Upper lobe of right lung (tissue), 1 donor: ENCODE data around the gene ZNF565. TPM values are rescaled to one million over a fixed set of nuclear protein-coding genes. Genes with fewer than 3 reads are reported as not detected.
A peak's percentile ranks its signal among the peaks of the same experiment; 100 is the strongest.
"Not testable (repeated sequence)": the region's sequence is repeated elsewhere in the genome, so short reads cannot be mapped to it uniquely, and the experiment has no call there.

Source experiments
- ATAC-seq: fragments of 200-7000 bp; cut with Tn5 transposase; one replicate; pipeline ENCODE4 v1.9.1; 2020; ENCODE audit warnings: mild to moderate bottlenecking, moderate library complexity
- DNase-seq: peaks from one replicate; pipeline ENCODE4 v3.0.0-alpha.2; 2020
- H3K27ac ChIP-seq: fragments of 200-600 bp; one replicate; pipeline ENCODE4 v1.8.0; 2022
- H3K27me3 ChIP-seq: fragments of 200-600 bp; one replicate; pipeline ENCODE4 v1.8.0; 2022; ENCODE audit warnings: mild to moderate bottlenecking
- H3K36me3 ChIP-seq: fragments of 200-600 bp; one replicate; pipeline ENCODE4 v1.8.0; 2022
- H3K4me1 ChIP-seq: fragments of 200-600 bp; one replicate; pipeline ENCODE4 v1.8.0; 2022
- H3K4me3 ChIP-seq: fragments of 200-600 bp; one replicate; pipeline ENCODE4 v1.8.0; 2022; ENCODE audit warnings: mild to moderate bottlenecking
- H3K9me3 ChIP-seq: fragments of 200-600 bp; one replicate; pipeline ENCODE4 v1.8.0; 2022
- intact Hi-C: fragments of 100-400 bp; cut with DNase I; formaldehyde crosslinking; loops from one replicate; pipeline ENCODE4 v1.11.0; 2022
- total RNA-seq: library from RNA; stranded (reverse); fragmentation: NEBNext Ultra II Directional; extraction: Animal tissue kit (Norgen Biotek cat#: 25700); gene quantifications from one replicate; pipeline ENCODE4 v1.2.1, GENCODE V29; 2021
- TF ChIP-seq, protein P1 (sequence below): fragments of 200-600 bp; IDR thresholded peaks from one replicate; pipeline ENCODE4 v1.8.0; 2022; ENCODE audit warnings: antibody characterized with exemption
- donor health status: DM: no; HTN: yes; CAD: no; lungs with severe emphysema.

The ZNF565 gene
- total RNA-seq, 1 donor from 2014 or later = 6.4 TPM

DNA sequence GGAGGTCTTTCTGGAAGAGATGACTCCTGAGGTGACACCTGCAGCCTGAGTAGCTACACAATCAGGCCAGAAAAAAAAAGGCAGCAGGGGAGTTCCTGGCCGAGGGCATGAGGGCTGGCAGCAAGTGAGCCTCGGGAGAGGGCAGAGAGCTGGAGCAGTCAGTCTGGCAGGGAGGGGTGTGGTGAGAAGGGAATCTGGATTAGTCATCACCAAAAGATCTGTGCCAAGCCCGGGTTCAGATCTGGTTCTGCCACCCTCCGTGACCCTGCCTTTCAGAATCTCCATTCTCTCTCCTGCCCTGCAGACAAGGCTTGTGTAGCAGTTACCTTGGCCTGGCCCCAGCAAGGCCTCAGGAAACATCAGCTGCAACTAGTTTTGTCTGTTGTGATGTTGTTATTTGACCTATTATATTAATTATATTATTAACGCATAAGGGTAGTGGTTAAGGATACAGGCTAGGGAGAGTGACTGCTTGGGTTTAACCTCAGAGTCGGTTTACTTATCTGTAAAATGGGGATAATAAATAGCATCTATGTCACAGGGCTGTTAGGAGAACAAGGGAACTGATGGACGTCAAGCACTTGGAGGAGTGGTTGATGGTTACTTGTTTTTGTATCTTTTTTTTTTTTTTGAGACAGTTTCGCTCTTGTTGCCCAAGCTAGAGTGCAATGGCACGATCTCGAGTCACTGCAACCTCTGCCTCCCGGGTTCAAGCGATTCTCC lies 77.3 kb downstream of the ZNF565 start:
- H3K9me3 ChIP-seq = no peaks in the 10 kb centered on the region
- H3K36me3 ChIP-seq = peaks cover 4% of the 10 kb centered on the region
- H3K4me3 ChIP-seq = no peak overlapping the region
- ATAC-seq (peak; percentile 58), DNase-seq (peak; percentile 80)
- H3K27me3 ChIP-seq = no peaks in the 10 kb centered on the region
- TF ChIP-seq, protein P1, sequence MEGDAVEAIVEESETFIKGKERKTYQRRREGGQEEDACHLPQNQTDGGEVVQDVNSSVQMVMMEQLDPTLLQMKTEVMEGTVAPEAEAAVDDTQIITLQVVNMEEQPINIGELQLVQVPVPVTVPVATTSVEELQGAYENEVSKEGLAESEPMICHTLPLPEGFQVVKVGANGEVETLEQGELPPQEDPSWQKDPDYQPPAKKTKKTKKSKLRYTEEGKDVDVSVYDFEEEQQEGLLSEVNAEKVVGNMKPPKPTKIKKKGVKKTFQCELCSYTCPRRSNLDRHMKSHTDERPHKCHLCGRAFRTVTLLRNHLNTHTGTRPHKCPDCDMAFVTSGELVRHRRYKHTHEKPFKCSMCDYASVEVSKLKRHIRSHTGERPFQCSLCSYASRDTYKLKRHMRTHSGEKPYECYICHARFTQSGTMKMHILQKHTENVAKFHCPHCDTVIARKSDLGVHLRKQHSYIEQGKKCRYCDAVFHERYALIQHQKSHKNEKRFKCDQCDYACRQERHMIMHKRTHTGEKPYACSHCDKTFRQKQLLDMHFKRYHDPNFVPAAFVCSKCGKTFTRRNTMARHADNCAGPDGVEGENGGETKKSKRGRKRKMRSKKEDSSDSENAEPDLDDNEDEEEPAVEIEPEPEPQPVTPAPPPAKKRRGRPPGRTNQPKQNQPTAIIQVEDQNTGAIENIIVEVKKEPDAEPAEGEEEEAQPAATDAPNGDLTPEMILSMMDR = no peak
- intact Hi-C loops = no loop called here
- peaks cover 31% of the 10 kb centered on the region for H3K4me1 ChIP-seq
- H3K27ac ChIP-seq = peak overlapping the region; percentile 80

DNA sequence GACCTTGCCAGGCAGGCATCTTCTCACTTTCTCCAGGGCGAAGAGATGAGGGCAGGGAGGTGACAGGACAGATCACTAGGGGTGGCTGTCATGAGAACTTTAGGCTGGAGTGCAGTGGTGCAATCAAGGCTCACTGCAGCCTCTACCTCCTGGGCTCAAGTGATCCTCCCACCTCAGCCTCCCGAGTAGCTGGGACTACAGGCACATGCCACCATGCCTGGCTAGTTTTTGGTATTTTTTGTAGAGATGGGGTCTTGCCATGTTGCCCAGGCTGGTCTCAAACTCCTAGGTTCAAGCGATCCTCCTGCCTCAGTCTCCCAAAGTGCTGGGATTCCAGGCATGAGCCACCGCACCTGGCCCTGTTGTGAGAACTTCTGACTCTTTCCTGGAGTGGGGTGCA lies 79.6 kb downstream of the ZNF565 start:
- H3K27me3 ChIP-seq, H3K4me3 ChIP-seq, DNase-seq, H3K27ac ChIP-seq, H3K36me3 ChIP-seq, ATAC-seq, intact Hi-C loops, H3K9me3 ChIP-seq: not testable (repeated sequence)
- peaks cover 24% of the 10 kb centered on the region for H3K4me1 ChIP-seq

Other genes starting within 250 kb of the ZNF565 start
- gene SDHAF1, start 219.5 kb downstream of the ZNF565 start, total RNA-seq = 14.2 TPM
- 8.1 TPM for gene SYNE4, start 205.9 kb downstream of the ZNF565 start, total RNA-seq
- gene ALKBH6, start 200.5 kb downstream of the ZNF565 start, total RNA-seq = 18.7 TPM
- gene CLIP3, start 181.8 kb downstream of the ZNF565 start, total RNA-seq = 10.5 TPM
- gene THAP8, start 160.4 kb downstream of the ZNF565 start, total RNA-seq = 5.2 TPM
- gene WDR62, start 159.8 kb downstream of the ZNF565 start, total RNA-seq = 0.93 TPM
- gene OVOL3, start 103.5 kb downstream of the ZNF565 start, total RNA-seq = not detected
- 37.6 TPM for gene POLR2I, start 99.8 kb downstream of the ZNF565 start, total RNA-seq
- 82.2 TPM for gene TBCB, start 99.2 kb downstream of the ZNF565 start, total RNA-seq
- gene CAPNS1, start 74.6 kb downstream of the ZNF565 start, total RNA-seq = 582 TPM
- gene COX7A1, start 62.2 kb downstream of the ZNF565 start, total RNA-seq = 79.4 TPM
- 41.2 TPM for gene ZNF146, start 441 bp upstream of the ZNF565 start, total RNA-seq
- gene ZFP14, start 164.5 kb upstream of the ZNF565 start, total RNA-seq = 6.9 TPM
- gene ZFP82, start 204.0 kb upstream of the ZNF565 start, total RNA-seq = 5.4 TPM